GM12872 (cell line): ENCODE data around the gene CAGE1.

Experiments used
- TF ChIP-seq, protein P1 (sequence below): IDR thresholded peaks from 3 replicates; pipeline ENCODE4 v1.5.1; 2011; ENCODE audit warnings: low read depth, mild to moderate bottlenecking, low read length, moderate library complexity; ENCODE audit not compliant: insufficient read depth

CAGE1 gene

DNA sequence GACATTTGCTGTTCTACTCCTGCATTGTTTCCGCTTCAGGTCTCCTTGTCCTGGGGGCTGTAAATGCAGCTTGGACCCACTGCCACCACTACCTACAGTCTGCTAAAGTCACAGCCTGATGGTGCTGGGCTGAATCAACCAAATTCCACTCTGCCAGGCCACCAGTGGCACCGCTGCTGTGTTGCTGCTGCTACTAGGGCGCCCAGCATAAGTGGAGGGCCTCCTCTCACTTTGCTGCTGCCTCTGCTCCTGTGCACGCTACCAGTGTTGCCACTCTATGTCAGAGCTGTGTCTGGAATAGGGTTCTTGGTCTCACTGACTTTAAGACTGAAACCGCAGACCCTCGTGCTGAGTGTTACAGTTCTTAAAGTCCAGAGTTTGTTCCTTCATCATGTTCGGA lies 75.1 kb downstream of the CAGE1 start:
- TF ChIP-seq, protein P1, sequence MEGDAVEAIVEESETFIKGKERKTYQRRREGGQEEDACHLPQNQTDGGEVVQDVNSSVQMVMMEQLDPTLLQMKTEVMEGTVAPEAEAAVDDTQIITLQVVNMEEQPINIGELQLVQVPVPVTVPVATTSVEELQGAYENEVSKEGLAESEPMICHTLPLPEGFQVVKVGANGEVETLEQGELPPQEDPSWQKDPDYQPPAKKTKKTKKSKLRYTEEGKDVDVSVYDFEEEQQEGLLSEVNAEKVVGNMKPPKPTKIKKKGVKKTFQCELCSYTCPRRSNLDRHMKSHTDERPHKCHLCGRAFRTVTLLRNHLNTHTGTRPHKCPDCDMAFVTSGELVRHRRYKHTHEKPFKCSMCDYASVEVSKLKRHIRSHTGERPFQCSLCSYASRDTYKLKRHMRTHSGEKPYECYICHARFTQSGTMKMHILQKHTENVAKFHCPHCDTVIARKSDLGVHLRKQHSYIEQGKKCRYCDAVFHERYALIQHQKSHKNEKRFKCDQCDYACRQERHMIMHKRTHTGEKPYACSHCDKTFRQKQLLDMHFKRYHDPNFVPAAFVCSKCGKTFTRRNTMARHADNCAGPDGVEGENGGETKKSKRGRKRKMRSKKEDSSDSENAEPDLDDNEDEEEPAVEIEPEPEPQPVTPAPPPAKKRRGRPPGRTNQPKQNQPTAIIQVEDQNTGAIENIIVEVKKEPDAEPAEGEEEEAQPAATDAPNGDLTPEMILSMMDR, result no peak

DNA sequence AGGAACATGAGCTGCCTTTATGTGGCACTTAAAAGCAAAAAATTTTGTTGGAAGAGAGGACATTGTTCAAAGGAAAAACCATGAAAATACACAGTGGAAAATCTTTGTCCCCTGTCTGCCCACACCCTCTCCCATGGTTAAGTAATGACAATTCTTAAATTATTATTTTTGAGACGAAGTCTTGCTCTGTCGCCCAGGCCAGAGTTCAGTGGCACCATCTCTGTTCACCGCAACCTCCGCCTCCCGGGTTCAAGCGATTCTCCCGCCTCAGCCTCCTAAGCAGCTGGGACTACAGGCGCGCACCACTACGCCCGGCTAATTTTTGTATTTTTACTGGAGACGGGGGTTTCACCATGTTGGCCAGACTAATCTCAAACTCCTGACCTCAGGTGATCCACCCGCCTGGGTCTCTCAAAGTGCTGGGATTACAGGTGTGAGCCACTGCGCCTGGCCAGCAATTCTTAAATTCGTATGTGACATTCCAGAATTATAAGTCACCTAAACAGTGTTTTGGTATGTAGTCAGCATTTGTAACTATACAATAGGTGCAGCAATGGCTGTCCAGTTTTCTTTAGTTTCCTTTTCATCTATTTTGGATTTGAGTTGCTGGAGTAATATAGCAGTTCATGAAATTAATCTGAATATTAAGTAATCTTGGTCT lies 75.9 kb downstream of the CAGE1 start:
- TF ChIP-seq, protein P1, result no peak

DNA sequence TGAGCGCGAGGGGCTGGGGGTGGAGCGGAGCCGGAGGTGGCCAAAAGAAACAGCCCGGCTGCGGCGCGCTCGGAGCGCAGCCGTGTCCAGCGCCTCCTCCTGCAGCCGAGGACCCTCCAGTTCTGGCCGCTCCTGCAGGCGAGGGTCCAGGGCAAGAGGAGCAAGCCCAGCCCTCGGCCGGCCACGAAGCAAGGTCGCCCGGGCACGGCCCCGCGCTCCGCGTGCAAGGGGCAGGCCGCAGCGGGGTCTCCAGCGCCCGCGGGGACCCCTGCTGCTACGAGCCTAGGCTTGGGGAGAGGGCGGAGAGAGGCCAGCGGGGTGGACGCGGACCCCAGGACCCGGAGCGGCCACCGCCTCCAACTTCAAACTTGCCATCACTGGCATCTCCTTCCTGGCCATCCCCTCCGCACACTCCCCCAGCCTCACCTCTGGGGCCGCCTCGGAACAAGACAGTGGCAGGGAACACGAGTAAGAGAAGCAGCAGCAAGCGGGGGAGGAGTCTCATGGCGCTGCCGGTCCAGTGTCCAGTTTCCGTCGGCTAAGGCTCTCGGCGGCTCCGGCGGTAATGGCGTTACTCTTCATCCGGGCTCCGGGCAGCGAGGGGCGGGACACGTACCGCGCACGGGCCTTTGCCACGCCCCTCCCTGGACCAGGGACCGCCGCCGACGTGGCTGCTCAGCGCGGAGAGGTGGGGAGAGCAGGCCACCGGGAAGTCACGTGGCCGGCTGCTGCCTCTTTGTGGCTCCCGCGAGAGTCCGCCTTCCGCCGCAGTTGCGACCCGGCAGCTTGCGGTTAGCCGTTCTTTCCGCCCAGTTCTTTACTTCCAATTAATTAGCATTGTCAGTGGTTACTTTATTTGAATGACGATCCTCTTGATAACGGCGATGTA lies 76.7 kb downstream of the CAGE1 start, which contains the start of gene SSR1:
Gene SSR1, minus strand, starts transcription at position 584 of the 889 bp plus-strand sequence. Its CDS starts 79 bp downstream, at position 505.
- TF ChIP-seq, protein P1, result no peak

DNA sequence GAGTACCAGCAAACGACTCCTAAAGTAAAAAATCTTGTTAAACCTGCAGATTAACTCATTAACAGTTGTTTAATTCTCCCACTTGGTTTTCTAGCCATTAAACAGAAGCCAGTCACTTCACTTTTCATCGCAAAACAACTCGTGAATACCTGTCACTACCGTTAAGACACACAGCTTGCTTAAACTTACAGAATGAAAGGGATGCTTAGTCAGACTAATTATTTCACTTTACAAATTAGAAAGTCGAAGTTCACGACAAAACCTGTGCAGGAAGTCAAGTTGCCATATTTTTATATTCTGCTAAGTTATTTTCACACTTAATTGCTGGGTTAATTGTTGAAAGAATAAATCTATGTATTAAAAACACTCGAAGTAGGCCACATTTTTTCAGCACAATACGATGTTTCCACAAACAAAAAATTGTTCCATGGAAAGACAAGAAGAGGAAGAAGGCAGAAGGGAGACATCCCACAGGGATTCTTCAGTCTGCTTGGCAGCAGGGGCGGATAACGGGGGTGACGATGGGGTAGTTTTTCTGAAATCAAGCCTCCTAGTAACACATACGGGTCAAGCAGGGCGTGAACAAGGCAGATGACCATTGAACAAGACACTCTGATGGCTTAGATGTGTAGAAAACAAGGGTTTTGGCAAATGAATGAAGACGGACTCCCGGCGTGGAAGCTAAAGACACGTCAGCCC lies 77.5 kb downstream of the CAGE1 start:
- TF ChIP-seq, protein P1, result no peak

DNA sequence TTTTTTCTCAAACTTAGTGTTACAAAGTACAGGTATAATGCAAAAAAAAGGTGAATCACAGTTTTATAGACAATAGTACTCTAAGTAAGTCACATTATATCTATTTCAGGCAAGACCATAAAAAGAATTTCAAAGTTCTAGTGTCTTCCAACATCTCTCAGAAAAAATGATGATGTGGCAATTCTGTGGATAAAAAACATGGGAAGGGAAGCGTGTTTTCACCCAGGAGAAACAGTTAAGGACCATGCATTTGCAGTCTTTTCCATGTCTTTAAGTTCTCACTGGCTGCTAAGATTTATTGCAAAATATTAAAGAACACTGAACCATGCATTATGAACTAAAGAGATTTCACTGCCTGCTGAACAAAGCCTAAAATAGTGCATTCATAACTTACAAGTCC lies 78.4 kb downstream of the CAGE1 start:
- TF ChIP-seq, protein P1, result no peak

DNA sequence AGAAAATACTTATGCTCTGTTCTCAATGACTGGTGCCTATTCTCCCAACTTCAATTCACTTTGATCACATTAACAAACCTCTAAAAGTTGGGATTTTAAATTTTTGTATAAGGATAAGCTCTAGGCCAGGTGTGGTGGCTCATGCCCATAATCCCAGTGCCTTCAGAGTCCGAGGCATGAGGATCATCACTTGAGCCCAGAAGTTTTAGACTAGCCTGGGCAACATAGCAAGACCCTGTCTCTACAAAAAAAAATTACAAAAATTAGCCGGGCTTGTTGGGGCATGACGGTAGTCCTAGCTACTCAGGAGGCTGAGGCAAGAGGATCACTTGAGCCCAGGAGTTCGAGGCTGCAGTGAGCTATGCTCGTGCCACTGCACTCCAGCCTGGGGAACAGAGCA lies 80.5 kb downstream of the CAGE1 start:
- TF ChIP-seq, protein P1, result no peak

DNA sequence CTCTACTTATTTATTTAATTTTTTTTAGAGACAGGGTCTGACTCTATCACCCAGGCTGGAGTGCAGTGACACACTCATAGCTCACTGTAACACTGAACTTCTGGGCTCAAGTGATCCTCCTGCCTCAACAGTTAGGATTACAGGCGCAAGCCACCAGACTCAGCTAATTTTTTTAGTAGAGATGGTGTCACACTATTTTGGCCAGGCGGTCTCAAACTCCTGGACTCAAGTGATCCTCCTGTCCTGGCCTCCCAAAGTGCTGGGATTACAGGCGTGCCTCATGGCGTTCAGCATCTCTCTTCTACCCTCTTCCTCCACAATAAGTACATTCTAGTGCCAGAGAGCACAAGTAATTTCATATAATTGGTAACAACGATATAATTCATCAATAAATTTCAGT lies 82.0 kb downstream of the CAGE1 start:
- TF ChIP-seq, protein P1, result no peak
